Measurements from ENCODE around the gene ABLIM1. TPM values are rescaled to one million over a fixed set of nuclear protein-coding genes. Genes with fewer than 3 reads are reported as not detected.

Gene ABLIM1
- total RNA-seq, 4 donors from 2014 or later, result 84.7 to 203 (median 150) TPM

GRCh38 chr10:114420811-114421485 is 237.1 kb downstream of the ABLIM1 start:
- ATAC-seq (no peak), DNase-seq (no peak)
- in situ Hi-C loops (cut with MboI; ENCODE audit: low sequenced_read_pairs in 4 of 4) (no loop called here), intact Hi-C loops (cut with DNase I; ENCODE audit: low total_unique reads) (no loop called here)
- Histone ChIP-seq H3K4me1 (peaks cover 0 to 4% of the 10 kb centered on the region in 2 donors), H3K4me3 (no peak overlapping the region), H3K27me3 (no peaks in the 10 kb centered on the region), H3K9me3 (no peaks in the 10 kb centered on the region), H3K27ac (no peak overlapping the region), H3K36me3 (no peaks in the 10 kb centered on the region)
- TF ChIP-seq CTCF (IDR thresholded peaks at IDR 0.05 in 4 of 5, conservative IDR thresholded peaks at IDR 0.05 in 1 of 5), result no peak
- TF ChIP-seq POLR2A (IDR thresholded peaks at IDR 0.05), result no peak

- H3K27me3 ChIP-seq, result no peaks in the 10 kb centered on the region
- TF ChIP-seq CTCF (IDR thresholded peaks at IDR 0.05 in 4 of 5, conservative IDR thresholded peaks at IDR 0.05 in 1 of 5) (no peak), POLR2A (IDR thresholded peaks at IDR 0.05) (no peak)
- DNase-seq (no peak), ATAC-seq (no peak)
- H3K36me3 ChIP-seq, result no peaks in the 10 kb centered on the region
- in situ Hi-C loops (cut with MboI; ENCODE audit: low sequenced_read_pairs in 4 of 4), result no loop called here
- no peak overlapping the region for H3K27ac ChIP-seq
- peaks cover 0 to 5% of the 10 kb centered on the region in 2 donors for H3K4me1 ChIP-seq
- no peak overlapping the region for H3K4me3 ChIP-seq
- no peaks in the 10 kb centered on the region for H3K9me3 ChIP-seq
- intact Hi-C loops (cut with DNase I; ENCODE audit: low total_unique reads), result no loop called here
Measured at GRCh38 chr10:114418109-114418508, 240.0 kb downstream of the ABLIM1 start.

GRCh38 chr10:114412907-114413797 is 244.9 kb downstream of the ABLIM1 start:
- Histone ChIP-seq H3K36me3 (no peaks in the 10 kb centered on the region), H3K27me3 (no peaks in the 10 kb centered on the region), H3K4me3 (no peak overlapping the region), H3K27ac (peak overlapping the region in 1 of 4 donors; percentile 41), H3K4me1 (peaks cover 0 to 7% of the 10 kb centered on the region in 2 donors), H3K9me3 (no peaks in the 10 kb centered on the region)
- TF ChIP-seq CTCF (IDR thresholded peaks at IDR 0.05 in 4 of 5, conservative IDR thresholded peaks at IDR 0.05 in 1 of 5) (no peak), POLR2A (IDR thresholded peaks at IDR 0.05) (no peak)
- ATAC-seq, result peak in 1 of 2 donors; percentile 49
- DNase-seq, result no peak
- intact Hi-C loops (cut with DNase I; ENCODE audit: low total_unique reads), result no loop called here
- in situ Hi-C loops (cut with MboI; ENCODE audit: low sequenced_read_pairs in 4 of 4), result no loop called here

- no peak for TF ChIP-seq CTCF (IDR thresholded peaks at IDR 0.05 in 4 of 5, conservative IDR thresholded peaks at IDR 0.05 in 1 of 5)
- no peak for TF ChIP-seq POLR2A (IDR thresholded peaks at IDR 0.05)
- peaks cover 3 to 7% of the 10 kb centered on the region in 2 donors for H3K4me1 ChIP-seq
- no peak overlapping the region for H3K27ac ChIP-seq
- H3K27me3 ChIP-seq, result peaks cover 1 to 9% (median 6%) of the 10 kb centered on the region in 3 donors
- no peak overlapping the region for H3K4me3 ChIP-seq
- H3K9me3 ChIP-seq, result no peaks in the 10 kb centered on the region
- H3K36me3 ChIP-seq, result no peaks in the 10 kb centered on the region
- in situ Hi-C loops (cut with MboI; ENCODE audit: low sequenced_read_pairs in 4 of 4), result no loop called here
- intact Hi-C loops (cut with DNase I; ENCODE audit: low total_unique reads), result loop anchor here (10.0 kb wide), 1 partner anchor 104 kb away; no protein-coding TSS in a partner anchor
- ATAC-seq (no peak), DNase-seq (no peak)
Measured at GRCh38 chr10:114408968-114409444, 249.1 kb downstream of the ABLIM1 start.
